Left lung (tissue), 10 donors: ENCODE results near the gene ERAL1. TPM values are rescaled to one million over a fixed set of nuclear protein-coding genes. Genes with fewer than 3 reads are reported as not detected.
"Not testable (repeated sequence)": the region's sequence is repeated elsewhere in the genome, so short reads cannot be mapped to it uniquely, and the experiment has no call there.

Source experiments
- ATAC-seq: fragments of 200-7000 bp; cut with Tn5 transposase; one replicate; pipeline ENCODE4 v1.9.1; 2020; ENCODE audit warnings: moderate library complexity
- DNase-seq, 4 donors: peaks; one replicate each; pipeline ENCODE4 v3.0.0-alpha.2; 2013 to 2020
- H3K27ac ChIP-seq, 2 donors: fragments of 200-600 bp; sonication (generic) in 1 of 2; one replicate each; pipeline versions ENCODE4 v1.5.0 to v1.8.0; 2020 to 2021
- H3K27me3 ChIP-seq, 2 donors: fragments of 200-600 bp; sonication (generic) in 1 of 2; one replicate each; pipeline versions ENCODE4 v1.5.0 to v1.8.0; 2020 to 2021
- H3K36me3 ChIP-seq, 2 donors: fragments of 200-600 bp; sonication (generic) in 1 of 2; one replicate each; pipeline versions ENCODE4 v1.5.0 to v1.8.0; 2020 to 2021
- H3K4me1 ChIP-seq, 2 donors: fragments of 200-600 bp; one replicate each; pipeline ENCODE4 v1.8.0; 2021
- H3K4me3 ChIP-seq, 2 donors: fragments of 200-600 bp; sonication (generic) in 1 of 2; one replicate each; pipeline versions ENCODE4 v1.5.0 to v1.8.0; 2020 to 2021; ENCODE audit warnings: mild to moderate bottlenecking in 1 of 2
- H3K9me3 ChIP-seq, 2 donors: fragments of 200-600 bp; sonication (generic) in 1 of 2; one replicate each; pipeline versions ENCODE4 v1.5.0 to v1.8.0; 2020 to 2021
- intact Hi-C, 2 donors: fragments of 100-400 bp; cut with DNase I; formaldehyde crosslinking; loops; one replicate each; pipeline versions ENCODE4 v1.11.2 to v1.14.2; 2022
- polyA plus RNA-seq, 6 donors: library from polyadenylated mRNA; unstranded; fragments of 120-200 nt; gene quantifications; one replicate each; pipeline ENCODE4 v1.2.1, GENCODE V29; 2013; ENCODE audit not compliant: insufficient read length in 6 of 6
- total RNA-seq, 2 donors: library from RNA; stranded (reverse); fragmentation: NEBNext Ultra II Directional; extraction: Animal tissue kit (Norgen Biotek cat#: 25700); gene quantifications; one replicate each; pipeline ENCODE4 v1.2.1, GENCODE V29; 2021
- TF ChIP-seq, protein P1 (sequence below), 2 donors: fragments of 200-600 bp; sonication (generic) in 1 of 2; IDR thresholded peaks; one replicate each; pipeline versions ENCODE4 v1.5.0 to v1.8.0; 2021; ENCODE audit warnings: antibody characterized with exemption in 2 of 2
- donor health status: DM: no; HTN: yes; CAD: no.
- donor health status: DM: no; HTN: no; CAD: no.

Gene ERAL1
- total and polyA plus RNA-seq, 8 donors: 30.0 to 70.1 (median 64.4) TPM

DNA sequence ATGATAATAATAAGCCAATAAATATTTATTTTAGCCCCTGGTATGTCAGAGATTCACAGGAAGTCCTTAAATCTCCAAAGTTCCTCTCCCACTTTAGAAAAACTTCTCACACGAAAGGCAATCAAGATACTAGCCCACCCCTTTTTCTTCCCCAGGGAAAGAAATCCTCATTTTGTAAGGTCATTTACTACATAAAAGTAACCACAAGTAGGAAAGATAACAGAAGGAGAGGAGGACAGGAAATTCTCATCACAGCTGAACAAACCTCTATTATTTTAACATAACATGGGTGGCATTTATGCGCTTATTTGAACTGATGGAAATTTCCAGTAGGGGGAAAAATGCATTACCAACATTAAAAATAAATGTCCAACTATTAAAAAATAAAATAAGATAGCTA is 15.6 kb upstream of the ERAL1 start:
- H3K27ac ChIP-seq: no peak overlapping the region
- intact Hi-C loops: no loop called here
- H3K27me3 ChIP-seq: no peaks in the 10 kb centered on the region
- ATAC-seq: no peak
- TF ChIP-seq, protein P1, sequence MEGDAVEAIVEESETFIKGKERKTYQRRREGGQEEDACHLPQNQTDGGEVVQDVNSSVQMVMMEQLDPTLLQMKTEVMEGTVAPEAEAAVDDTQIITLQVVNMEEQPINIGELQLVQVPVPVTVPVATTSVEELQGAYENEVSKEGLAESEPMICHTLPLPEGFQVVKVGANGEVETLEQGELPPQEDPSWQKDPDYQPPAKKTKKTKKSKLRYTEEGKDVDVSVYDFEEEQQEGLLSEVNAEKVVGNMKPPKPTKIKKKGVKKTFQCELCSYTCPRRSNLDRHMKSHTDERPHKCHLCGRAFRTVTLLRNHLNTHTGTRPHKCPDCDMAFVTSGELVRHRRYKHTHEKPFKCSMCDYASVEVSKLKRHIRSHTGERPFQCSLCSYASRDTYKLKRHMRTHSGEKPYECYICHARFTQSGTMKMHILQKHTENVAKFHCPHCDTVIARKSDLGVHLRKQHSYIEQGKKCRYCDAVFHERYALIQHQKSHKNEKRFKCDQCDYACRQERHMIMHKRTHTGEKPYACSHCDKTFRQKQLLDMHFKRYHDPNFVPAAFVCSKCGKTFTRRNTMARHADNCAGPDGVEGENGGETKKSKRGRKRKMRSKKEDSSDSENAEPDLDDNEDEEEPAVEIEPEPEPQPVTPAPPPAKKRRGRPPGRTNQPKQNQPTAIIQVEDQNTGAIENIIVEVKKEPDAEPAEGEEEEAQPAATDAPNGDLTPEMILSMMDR (IDR thresholded peaks at IDR 0.05): no peak
- DNase-seq: no peak
- H3K4me1 ChIP-seq: peaks cover 0 to 25% of the 10 kb centered on the region in 2 donors
- H3K36me3 ChIP-seq: no peaks in the 10 kb centered on the region
- no peaks in the 10 kb centered on the region for H3K9me3 ChIP-seq
- H3K4me3 ChIP-seq: no peak overlapping the region

DNA sequence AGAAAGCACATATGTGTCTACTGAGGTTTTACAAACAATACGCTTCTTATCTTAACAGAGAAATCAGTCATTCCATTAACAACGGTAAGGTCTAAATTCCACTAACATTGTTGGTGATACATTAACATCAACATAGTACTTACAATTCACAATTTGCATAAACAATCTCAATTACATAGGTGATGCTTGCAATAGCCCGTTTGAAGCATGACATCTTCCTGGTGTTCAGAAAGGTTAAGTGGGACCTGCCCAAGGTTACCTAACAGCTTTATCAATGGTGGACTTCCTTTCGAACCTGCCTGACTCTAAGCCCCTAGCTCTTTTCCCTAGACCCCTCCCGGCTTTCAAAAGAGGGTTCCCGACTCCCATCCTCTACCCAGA is 12.9 kb upstream of the ERAL1 start:
- Histone ChIP-seq H3K4me3 (peak overlapping the region; percentile 62 to 65), H3K27me3 (no peaks in the 10 kb centered on the region), H3K27ac (peak overlapping the region; percentile 52 to 73), H3K36me3 (no peaks in the 10 kb centered on the region), H3K9me3 (no peaks in the 10 kb centered on the region), H3K4me1 (peaks cover 0 to 25% of the 10 kb centered on the region in 2 donors)
- ATAC-seq (peak; percentile 25), DNase-seq (no peak)
- intact Hi-C loops: no loop called here
- TF ChIP-seq, protein P1 (IDR thresholded peaks at IDR 0.05): no peak

DNA sequence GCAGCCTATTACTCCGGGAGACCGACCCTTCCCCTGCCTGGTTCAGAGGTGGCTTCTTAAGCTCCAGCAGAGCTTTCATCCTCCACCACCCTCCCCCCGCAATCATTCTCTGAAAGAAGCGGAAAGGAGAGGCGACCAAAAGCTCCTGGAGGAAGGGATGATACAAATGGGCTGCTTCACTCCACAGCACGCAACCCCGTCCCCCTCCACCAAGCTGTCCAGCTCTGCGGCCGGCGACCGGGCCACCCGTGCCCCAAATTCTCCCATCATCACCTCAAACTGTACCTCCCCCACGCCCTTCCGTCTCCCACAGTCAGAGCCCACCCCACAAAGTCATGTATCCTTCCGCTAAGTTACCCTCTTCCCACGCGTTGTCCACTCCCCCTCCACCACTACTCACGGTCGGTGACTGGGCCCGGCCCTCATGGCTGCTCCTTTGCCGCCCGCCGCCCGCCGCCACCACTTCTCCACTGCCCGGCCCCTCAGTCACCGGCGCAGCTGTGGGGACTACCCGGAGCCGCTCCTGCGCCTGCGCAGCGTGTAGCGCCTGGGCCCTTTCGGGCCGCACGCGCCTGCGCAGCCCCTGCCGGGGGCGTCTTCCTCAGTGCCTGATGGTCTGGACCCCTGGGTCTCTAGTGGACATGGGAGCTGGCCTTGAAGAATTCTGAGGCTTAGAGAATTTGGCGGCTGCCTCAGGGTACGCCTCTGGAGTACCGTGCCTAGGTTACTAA is 12.4 kb upstream of the ERAL1 start, which contains the start of gene FAM222B:
Gene FAM222B (minus strand): TSS at position 509 of the 731 bp plus-strand sequence. CDS start 76,123 bp downstream, outside the sequence.
- ATAC-seq: peak; percentile 99
- H3K4me3 ChIP-seq: peak within 1 kb of the TSS; percentile 62 to 65
- peaks cover 0 to 25% of the 10 kb centered on the region in 2 donors for H3K4me1 ChIP-seq
- no peaks in the 10 kb centered on the region for H3K27me3 ChIP-seq
- no peaks in the 10 kb centered on the region for H3K9me3 ChIP-seq
- TF ChIP-seq, protein P1 (IDR thresholded peaks at IDR 0.05): no peak
- intact Hi-C loops: no loop called here
- peak; percentile 82 to 97 (median 88) for DNase-seq
- no peaks in the 10 kb centered on the region for H3K36me3 ChIP-seq
- peak within 1 kb of the TSS; percentile 52 to 73 for H3K27ac ChIP-seq

DNA sequence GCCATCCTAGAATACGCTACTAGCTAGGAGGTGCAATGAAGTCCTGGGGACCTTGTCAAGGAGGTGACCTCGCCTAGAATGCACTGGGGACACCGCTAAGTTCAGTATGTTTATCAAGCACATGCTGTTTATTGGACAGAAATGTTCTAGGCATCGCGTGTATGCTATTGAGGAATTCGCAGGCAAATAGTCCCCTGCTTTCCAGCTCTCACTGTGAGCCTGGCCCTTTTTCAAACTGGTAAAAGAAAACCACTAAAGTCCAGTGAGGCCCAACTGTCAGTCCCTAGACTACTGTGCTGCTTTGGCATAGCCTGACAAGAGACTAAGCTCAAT is 11.0 kb upstream of the ERAL1 start:
- no peaks in the 10 kb centered on the region for H3K36me3 ChIP-seq
- no peaks in the 10 kb centered on the region for H3K9me3 ChIP-seq
- peaks cover 0 to 25% of the 10 kb centered on the region in 2 donors for H3K4me1 ChIP-seq
- DNase-seq: no peak
- H3K27me3 ChIP-seq: no peaks in the 10 kb centered on the region
- no peak for ATAC-seq
- no peak overlapping the region for H3K27ac ChIP-seq
- intact Hi-C loops: no loop called here
- no peak overlapping the region for H3K4me3 ChIP-seq
- TF ChIP-seq, protein P1 (IDR thresholded peaks at IDR 0.05): no peak

DNA sequence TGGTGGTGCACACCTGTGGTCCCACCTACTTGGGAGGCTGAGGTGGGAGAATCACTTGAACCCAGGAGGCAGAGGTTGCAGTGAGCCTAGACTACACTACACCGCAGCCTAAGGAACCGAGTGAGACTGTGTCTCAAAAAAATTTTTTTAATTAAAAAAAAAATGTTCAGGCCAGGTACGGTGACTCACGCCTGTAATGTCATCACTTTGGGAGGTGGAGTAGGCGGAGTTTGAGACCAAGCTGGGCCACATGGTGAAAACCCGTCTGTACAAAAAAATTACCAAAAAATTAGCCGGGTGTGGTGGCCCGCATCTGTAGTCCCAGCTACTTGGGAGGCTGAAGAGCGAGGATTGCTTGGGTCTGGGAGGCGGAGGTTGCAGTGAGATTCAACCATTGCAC is 8.6 kb upstream of the ERAL1 start:
- TF ChIP-seq, protein P1 (IDR thresholded peaks at IDR 0.05): no peak
- intact Hi-C loops: loop anchor here in 1 of 2 donors (5.0 kb wide), 1 partner anchor 36 kb away; no protein-coding TSS in a partner anchor
- peaks cover 0 to 13% of the 10 kb centered on the region in 2 donors for H3K4me1 ChIP-seq
- H3K9me3 ChIP-seq: no peaks in the 10 kb centered on the region
- DNase-seq (no peak), ATAC-seq (no peak)
- H3K4me3 ChIP-seq: no peak overlapping the region
- no peaks in the 10 kb centered on the region for H3K27me3 ChIP-seq
- no peaks in the 10 kb centered on the region for H3K36me3 ChIP-seq
- H3K27ac ChIP-seq: no peak overlapping the region

DNA sequence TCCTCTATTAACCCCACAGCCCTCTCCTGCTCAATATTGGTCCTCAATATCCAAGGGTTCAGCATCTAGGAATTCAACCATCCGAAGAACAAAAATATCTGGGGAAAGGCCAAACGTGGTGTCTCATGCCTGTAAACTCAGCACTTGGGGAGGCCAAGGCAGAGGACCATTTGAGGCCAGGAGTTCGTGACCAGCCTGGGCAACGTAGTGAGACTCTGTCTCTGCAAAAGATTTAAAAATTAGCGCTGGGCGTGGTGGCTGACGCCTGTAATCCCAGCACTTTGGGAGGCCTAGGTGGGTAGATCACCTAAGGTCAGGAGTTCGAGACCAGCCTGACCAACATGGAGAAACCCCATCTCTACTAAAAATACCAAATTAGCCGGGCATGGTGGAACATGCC is 8.1 kb upstream of the ERAL1 start:
- intact Hi-C loops: loop anchor here in 1 of 2 donors (5.0 kb wide), 1 partner anchor 36 kb away; no protein-coding TSS in a partner anchor
- H3K9me3 ChIP-seq, ATAC-seq, DNase-seq, H3K36me3 ChIP-seq, H3K27ac ChIP-seq, H3K4me3 ChIP-seq, H3K27me3 ChIP-seq, H3K4me1 ChIP-seq: not testable (repeated sequence)
